B cell (primary cell): ENCODE measurements around the gene GH2. TPM values are rescaled to one million over a fixed set of nuclear protein-coding genes. Genes with fewer than 3 reads are reported as not detected.

Source experiments
- ATAC-seq: fragments of 200-7000 bp; cut with Tn5 transposase; one replicate; pipeline ENCODE4 v1.10.0; 2021; ENCODE audit warnings: low read depth, mild to moderate bottlenecking, moderate number of reproducible peaks, moderate library complexity
- CTCF ChIA-PET: fragments of 350-600 bp; sonication (Branson Sonifier 250); formaldehyde crosslinking; loops from one replicate; lab custom pipeline; 2021; ENCODE audit warnings: antibody characterized with exemption, inconsistent platforms; lab: Charles Lee
- POLR2A ChIA-PET: fragments of 350-600 bp; sonication (Branson Sonifier 250); formaldehyde crosslinking; loops from one replicate; lab custom pipeline; 2021; ENCODE audit warnings: antibody characterized with exemption; lab: Charles Lee
- DNase-seq: peaks from one replicate; pipeline ENCODE4 v3.0.0; 2013
- H2AFZ ChIP-seq: 2 replicates; pipeline ENCODE4 v1.6.1; 2012; ENCODE audit warnings: mild to moderate bottlenecking, low read depth, low read length; ENCODE audit not compliant: insufficient read depth, poor library complexity, severe bottlenecking
- H3K27ac ChIP-seq, 2 donors: 1 replicate in 1 of 2; 2 replicates in 1 of 2; pipeline ENCODE4 v1.5.1; 2012 to 2013; ENCODE audit warnings: low read length in 2 of 2, mild to moderate bottlenecking in 2 of 2, moderate library complexity in 1 of 2
- H3K27me3 ChIP-seq, 4 experiments: fragments of 200-600 bp in 1 of 4; sonication (generic) in 1 of 4; replicated peaks in 1 of 4; 1 replicate in 2 of 4; 2 replicates in 2 of 4; pipeline versions ENCODE4 v1.6.1 to v1.7.0; 2013 to 2016; ENCODE audit warnings: low read length in 3 of 4, mild to moderate bottlenecking in 2 of 4, mixed read lengths in 1 of 4, moderate library complexity in 1 of 4; ENCODE audit not compliant: insufficient read depth in 4 of 4, control insufficient read depth in 3 of 4; ENCODE audit errors: control extremely low read depth in 1 of 4
- H3K36me3 ChIP-seq, 2 experiments: replicated peaks in 1 of 2; 1 replicate in 1 of 2; 2 replicates in 1 of 2; pipeline versions ENCODE4 v1.6.1 to v1.7.1; 2013; ENCODE audit warnings: low read length in 1 of 2; ENCODE audit not compliant: insufficient read depth in 2 of 2, control insufficient read depth in 1 of 2; ENCODE audit errors: control extremely low read depth in 1 of 2, extremely low read depth in 1 of 2
- H3K4me1 ChIP-seq, 2 donors: fragments of 200-600 bp in 1 of 2; sonication (generic) in 1 of 2; 1 replicate in 1 of 2; 2 replicates in 1 of 2; pipeline versions ENCODE4 v1.5.1 to v1.6.1; 2013 to 2017; ENCODE audit warnings: low read length in 2 of 2; ENCODE audit not compliant: control insufficient read depth in 2 of 2, insufficient read depth in 2 of 2
- H3K4me2 ChIP-seq: replicated peaks from 2 replicates; pipeline ENCODE3; 2012; ENCODE audit warnings: mild to moderate bottlenecking, low read depth, low read length; ENCODE audit not compliant: poor library complexity, severe bottlenecking
- H3K4me3 ChIP-seq, 5 experiments: fragments of 200-600 bp in 1 of 5; sonication (generic) in 1 of 5; 1 replicate in 3 of 5; 2 replicates in 2 of 5; pipeline versions ENCODE4 v1.5.1 to v1.7.0; 2011 to 2016; ENCODE audit warnings: low read length in 4 of 5, mild to moderate bottlenecking in 4 of 5, low read depth in 2 of 5, control low read depth in 1 of 5, moderate library complexity in 1 of 5; ENCODE audit not compliant: insufficient read depth in 1 of 5; ENCODE audit errors: control extremely low read depth in 1 of 5, extremely low read depth in 1 of 5
- H3K79me2 ChIP-seq: fragments of 200-600 bp; sonication (generic); one replicate; pipeline ENCODE4 v1.6.0; 2016; ENCODE audit warnings: low read length; ENCODE audit not compliant: control insufficient read depth, insufficient read depth
- H3K9ac ChIP-seq: fragments of 200-600 bp; sonication (generic); 2 replicates; pipeline ENCODE4 v1.6.1; 2017; ENCODE audit warnings: mild to moderate bottlenecking, low read length, moderate library complexity
- H3K9me3 ChIP-seq, 3 donors: one replicate each; pipeline versions ENCODE4 v1.6.1 to v1.7.1; 2013; ENCODE audit warnings: low read length in 2 of 3; ENCODE audit not compliant: control insufficient read depth in 2 of 3, insufficient read depth in 1 of 3; ENCODE audit errors: control extremely low read depth in 1 of 3
- H4K20me1 ChIP-seq: 2 replicates; pipeline ENCODE4 v1.6.0; 2012; ENCODE audit warnings: mild to moderate bottlenecking, low read length; ENCODE audit not compliant: insufficient read depth, control insufficient read depth, poor library complexity, severe bottlenecking
- H3K27ac Mint-ChIP-seq: one replicate; pipeline ENCODE4 v1.8.0; 2021; ENCODE audit warnings: mixed read lengths
- H3K27me3 Mint-ChIP-seq: one replicate; pipeline ENCODE4 v1.8.0; 2021; ENCODE audit warnings: mixed read lengths
- H3K4me1 Mint-ChIP-seq: one replicate; pipeline ENCODE4 v1.8.0; 2021; ENCODE audit warnings: mixed read lengths
- H3K4me3 Mint-ChIP-seq: one replicate; pipeline ENCODE4 v1.8.0; 2021; ENCODE audit warnings: mixed read lengths
- H3K9me3 Mint-ChIP-seq: one replicate; pipeline ENCODE4 v1.8.0; 2022; ENCODE audit warnings: mixed read lengths; ENCODE audit not compliant: insufficient read depth
- CTCF ChIP-seq: fragments of 200-600 bp; IDR thresholded peaks from one replicate; pipeline ENCODE4 v1.8.0; 2022; ENCODE audit warnings: antibody characterized with exemption, mild to moderate bottlenecking
- EZH2 ChIP-seq: IDR thresholded peaks from 2 replicates; pipeline ENCODE4 v1.6.1; 2012; ENCODE audit warnings: borderline replicate concordance, low read depth, mild to moderate bottlenecking, moderate library complexity, low read length; ENCODE audit not compliant: insufficient read depth, poor library complexity, severe bottlenecking
- WGBS: methylation state at CpG from one replicate; pipeline ENCODE4 v1.1.5; 2013; ENCODE audit warnings: missing lambda C conversion rate; ENCODE audit not compliant: insufficient coverage; 5-methylcytosine and 5-hydroxymethylcytosine counted together
- intact Hi-C: fragments of 100-400 bp; cut with micrococcal nuclease; formaldehyde crosslinking; loops from one replicate; pipeline ENCODE4 v1.10.0; 2022
- polyA plus RNA-seq: library from polyadenylated mRNA; depleted of rRNA; stranded (reverse); fragments of >200 nt; gene quantifications from 2 replicates; pipeline ENCODE4 v1.2.3, GENCODE V29; 2012
- total RNA-seq, 2 donors: library from RNA; stranded (reverse); fragments of 120-200 nt in 1 of 2; gene quantifications; 1 replicate in 1 of 2; 2 replicates in 1 of 2; pipeline versions ENCODE4 v1.2.3 to v1.2.4, GENCODE V29; 2013 to 2022

GH2 gene
- total and polyA plus RNA-seq, 2 donors (not counting 1 experiment from before 2014, with no cell fraction given), result not detected

GRCh38 chr17:63911041-63911635 lies 29.4 kb upstream of the GH2 start, which contains the start of gene CSHL1:
Gene CSHL1, minus strand, starts transcription at chr17:63911258. Its CDS starts 62 bp downstream, at chr17:63911196.
- Histone ChIP-seq H3K4me2 (no peak within 1 kb of the TSS), H3K4me1 (peaks cover 21 to 34% of the 10 kb centered on the region in 2 donors), H3K27ac (no peak within 1 kb of the TSS), H3K9me3 (no peaks in the 10 kb centered on the region), H4K20me1 (no peaks in the 10 kb centered on the region), H2AFZ (no peak within 1 kb of the TSS), H3K9ac (no peak within 1 kb of the TSS), H3K36me3 (no peaks in the 10 kb centered on the region), H3K79me2 (no peaks in the 10 kb centered on the region), H3K4me3 (no peak within 1 kb of the TSS), H3K27me3 (peaks cover 0 to 5% (median 0%) of the 10 kb centered on the region in 4 experiments)
- DNase-seq (no peak), ATAC-seq (no peak)
- Mint-ChIP-seq H3K4me3 (no peak within 1 kb of the TSS), H3K4me1 (peaks cover 36% of the 10 kb centered on the region), H3K27ac (peak within 1 kb of the TSS; percentile 20), H3K9me3 (no peaks in the 10 kb centered on the region), H3K27me3 (peaks cover 8% of the 10 kb centered on the region)
- TF ChIP-seq CTCF (no peak), EZH2 (no peak)
- WGBS, result 81% methylated on average over 13 of the region's 15 CpGs
- intact Hi-C loops, result loop anchor here (1.0 kb wide), 2 partner anchors 79 to 222 kb away; no protein-coding TSS in a partner anchor
- ChIA-PET POLR2A (interaction anchor here (0.6 to 2.9 kb wide), 5 partner anchors 12 to 116 kb away, joined by 3 to 12 read pairs (median 6); partner anchors contain the start of gene ICAM2), CTCF (interaction anchor here (0.6 to 26.0 kb wide), 23 partner anchors 8 to 507 kb away, joined by 3 to 834 read pairs (median 8); partner anchors contain the start of genes CD79B, ERN1, GH1 and ICAM2)

- peaks cover 27% of the 10 kb centered on the region for H3K4me1 Mint-ChIP-seq
- CTCF ChIA-PET, result interaction anchor here (1.0 to 26.0 kb wide), 14 partner anchors 10 to 509 kb away, joined by 3 to 834 read pairs (median 18); partner anchors contain the start of genes CD79B, ERN1, GH1 and ICAM2
- 92% methylated on average over 12 of the region's 14 CpGs for WGBS
- Histone ChIP-seq H3K79me2 (no peaks in the 10 kb centered on the region), H2AFZ (no peak overlapping the region), H3K36me3 (no peaks in the 10 kb centered on the region), H3K4me2 (no peak overlapping the region), H4K20me1 (no peaks in the 10 kb centered on the region), H3K27ac (no peak overlapping the region), H3K4me1 (peaks cover 11 to 25% of the 10 kb centered on the region in 2 donors), H3K27me3 (peaks cover 0 to 5% (median 0%) of the 10 kb centered on the region in 4 experiments), H3K9ac (no peak overlapping the region), H3K9me3 (no peaks in the 10 kb centered on the region), H3K4me3 (no peak overlapping the region)
- TF ChIP-seq CTCF (no peak), EZH2 (no peak)
- H3K4me3 Mint-ChIP-seq, result no peak overlapping the region
- DNase-seq (no peak), ATAC-seq (no peak)
- intact Hi-C loops, result no loop called here
- peaks cover 8% of the 10 kb centered on the region for H3K27me3 Mint-ChIP-seq
- no peaks in the 10 kb centered on the region for H3K9me3 Mint-ChIP-seq
- POLR2A ChIA-PET, result interaction anchor here (2.9 kb wide), 1 partner anchor 36 kb away, joined by 12 read pairs; no protein-coding TSS in a partner anchor
- H3K27ac Mint-ChIP-seq, result no peak overlapping the region
Observed at GRCh38 chr17:63910096-63910495, 28.4 kb upstream of the GH2 start.
